Daoy (cell line): ENCODE measurements around the gene TSPAN7. TPM values are rescaled to one million over a fixed set of nuclear protein-coding genes. Genes with fewer than 3 reads are reported as not detected.

Experiments used
- DNase-seq: peaks from one replicate; pipeline ENCODE4 v3.0.0-alpha.2; 2015; ENCODE audit warnings: low read depth
- total RNA-seq: library from RNA; depleted of rRNA; stranded (reverse); fragments of >200 nt; shearing (Covaris generic); gene quantifications from 2 replicates; pipeline ENCODE4 v1.2.3, GENCODE V29; 2014

The TSPAN7 gene
- total RNA-seq, 1 experiment from 2014 or later: 0.63 TPM

DNA sequence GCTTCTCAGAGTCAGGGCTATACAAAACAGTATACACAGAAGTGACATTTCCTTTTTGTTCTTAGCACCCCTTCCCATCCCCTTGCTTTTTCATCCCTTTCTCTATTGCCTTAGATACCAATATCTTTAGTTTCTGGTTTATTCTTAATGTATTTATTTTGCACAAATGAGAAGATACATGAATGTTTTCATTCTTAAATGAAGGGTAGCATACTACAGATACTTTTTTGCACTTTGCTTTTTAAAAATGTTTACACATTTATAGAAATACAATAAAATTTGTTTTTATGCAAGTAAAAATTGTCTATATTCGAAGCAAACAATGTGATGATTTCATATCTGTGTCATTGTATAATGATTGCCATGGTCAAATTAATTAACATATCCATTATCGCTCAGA is 33.1 kb downstream of the TSPAN7 start:
- DNase-seq: no peak

DNA sequence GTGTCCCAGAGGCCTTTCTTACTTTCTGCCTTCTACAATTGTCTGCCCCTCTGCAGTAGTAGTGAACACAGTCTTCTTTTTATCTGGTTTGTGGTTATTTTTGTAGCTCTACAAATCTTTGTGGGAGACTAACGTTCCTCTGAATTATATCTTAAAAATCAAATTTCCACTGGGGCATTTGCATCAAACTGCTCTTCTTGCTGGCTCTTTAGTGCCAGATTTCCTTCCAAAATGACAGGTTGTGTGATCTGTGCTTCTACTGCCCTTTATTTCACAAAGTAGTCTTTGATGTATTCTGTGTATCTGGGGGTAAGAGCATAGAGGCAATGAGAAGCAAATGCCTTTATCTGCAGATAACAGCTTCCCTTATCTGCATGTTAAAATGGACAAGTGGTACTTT is 34.5 kb downstream of the TSPAN7 start:
- DNase-seq: no peak

GRCh38 chrX:38596939-38597338 is 35.6 kb downstream of the TSPAN7 start:
- DNase-seq: no peak

GRCh38 chrX:38599796-38600755 is 38.7 kb downstream of the TSPAN7 start:
- no peak for DNase-seq

GRCh38 chrX:38601866-38602265 is 40.5 kb downstream of the TSPAN7 start:
- no peak for DNase-seq

DNA sequence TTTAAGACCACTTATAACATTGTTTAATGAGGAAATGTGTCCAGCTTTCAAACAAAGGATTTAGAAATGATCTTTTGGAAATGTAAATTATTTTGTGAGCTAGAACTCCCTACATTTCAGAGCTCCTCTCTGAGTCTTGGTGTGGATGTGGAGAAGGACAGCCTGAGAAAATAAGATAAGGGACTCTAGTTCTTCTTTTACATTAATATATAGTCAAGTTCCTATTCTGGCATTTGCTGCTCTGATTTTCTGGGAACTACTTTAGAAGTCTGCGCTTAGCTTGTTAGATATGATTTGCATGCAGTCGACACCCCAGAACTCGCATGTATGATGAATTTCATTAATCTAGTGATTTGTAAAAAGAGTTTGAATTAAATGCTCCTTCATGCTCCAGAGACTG is 45.5 kb downstream of the TSPAN7 start:
- no peak for DNase-seq

- DNase-seq: no peak
Measured at GRCh38 chrX:38607976-38608375, 46.6 kb downstream of the TSPAN7 start.

GRCh38 chrX:38610849-38611248 is 49.5 kb downstream of the TSPAN7 start:
- no peak for DNase-seq

GRCh38 chrX:38612281-38612680 is 50.9 kb downstream of the TSPAN7 start:
- DNase-seq: no peak

DNA sequence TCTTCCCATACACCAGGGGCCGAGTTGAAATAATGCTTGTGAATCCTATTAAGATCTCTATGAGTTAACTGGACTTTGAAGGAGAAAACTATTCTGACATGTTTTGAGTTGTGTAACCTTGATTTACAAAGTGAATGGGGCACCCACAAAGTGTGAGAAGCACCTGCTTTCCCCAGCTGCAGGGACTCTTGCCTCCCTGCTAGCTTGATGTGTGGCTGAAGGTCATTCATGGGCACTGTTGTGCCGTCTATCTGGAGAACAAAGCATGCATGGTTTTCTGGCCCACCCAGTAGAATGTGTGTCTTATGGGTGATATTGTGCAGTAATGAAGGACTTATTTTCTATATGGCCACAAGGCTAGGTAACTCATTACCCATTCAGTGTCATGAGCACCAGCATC is 53.1 kb downstream of the TSPAN7 start:
- DNase-seq: no peak

DNA sequence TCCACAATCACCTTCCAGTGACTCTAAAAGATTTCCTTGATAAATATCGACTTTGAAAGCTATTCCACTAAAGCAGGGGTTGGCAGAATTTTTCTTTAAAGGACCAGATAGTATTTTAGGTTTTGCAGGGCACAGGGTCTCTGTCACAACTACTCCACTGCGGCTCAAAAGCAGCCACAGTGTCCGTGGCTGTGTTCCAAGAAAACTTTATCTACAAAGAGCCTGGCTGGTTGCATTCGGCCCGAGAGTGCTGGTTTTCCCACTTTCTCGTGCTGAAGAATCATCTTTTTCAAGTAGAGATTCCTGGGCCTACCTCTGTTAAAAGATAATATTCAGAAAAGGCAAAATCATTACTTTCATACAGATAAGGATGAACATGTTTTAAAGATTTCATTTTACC is 55.6 kb downstream of the TSPAN7 start:
- DNase-seq: no peak

- no peak for DNase-seq
Measured at GRCh38 chrX:38618180-38618579, 56.8 kb downstream of the TSPAN7 start.

GRCh38 chrX:38620623-38621022 is 59.3 kb downstream of the TSPAN7 start:
- DNase-seq: no peak

GRCh38 chrX:38626296-38626695 is 65.0 kb downstream of the TSPAN7 start:
- no peak for DNase-seq

GRCh38 chrX:38627683-38628082 is 66.3 kb downstream of the TSPAN7 start:
- peak; percentile 3 for DNase-seq

GRCh38 chrX:38628587-38628986 is 67.2 kb downstream of the TSPAN7 start:
- no peak for DNase-seq

GRCh38 chrX:38632516-38632915 is 71.2 kb downstream of the TSPAN7 start:
- no peak for DNase-seq

- no peak for DNase-seq
Measured at GRCh38 chrX:38634665-38635064, 73.3 kb downstream of the TSPAN7 start.

- DNase-seq: peak; percentile 29
Measured at GRCh38 chrX:38636949-38637819, 75.8 kb downstream of the TSPAN7 start.

DNA sequence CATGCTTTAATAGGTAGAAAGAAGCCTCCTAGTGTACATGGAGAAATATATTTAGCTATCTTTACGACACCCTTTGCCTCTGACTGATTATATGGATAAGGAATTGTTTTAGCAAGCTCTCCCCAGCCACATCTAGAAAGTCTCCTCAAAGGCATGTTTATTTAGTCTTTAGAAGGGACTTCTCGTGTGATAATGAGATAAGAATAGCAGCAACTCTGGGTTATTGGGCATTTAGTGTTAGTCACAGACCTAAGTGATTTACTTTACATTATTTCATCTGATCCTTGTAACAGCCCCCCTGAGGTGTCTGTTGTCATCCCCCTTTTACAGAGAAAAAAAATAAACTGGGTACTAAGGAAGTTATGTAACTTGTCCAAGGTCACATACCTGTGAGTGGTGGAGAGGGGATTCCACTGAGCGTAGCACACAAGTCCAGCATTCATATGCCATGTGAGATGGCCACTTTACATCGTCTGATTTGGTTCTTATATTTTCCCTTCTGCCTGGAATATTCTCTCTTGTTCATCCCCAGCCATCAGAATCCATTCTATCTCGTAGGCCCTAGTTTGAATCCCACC is 77.7 kb downstream of the TSPAN7 start:
- no peak for DNase-seq

- no peak for DNase-seq
Measured at GRCh38 chrX:38639730-38640129, 78.4 kb downstream of the TSPAN7 start.

GRCh38 chrX:38641197-38641596 is 79.9 kb downstream of the TSPAN7 start:
- no peak for DNase-seq
